AG04449 (cell line): ENCODE data around the gene OMD.

Source experiments
- CTCF ChIA-PET: fragments of 350-600 bp; formaldehyde crosslinking; extraction: SDS; loops from one replicate; lab custom pipeline; 2021; ENCODE audit warnings: antibody characterized with exemption; lab: Yijun Ruan, JAX
- POLR2A ChIA-PET: fragments of 400-600, 350-600 bp; formaldehyde crosslinking; extraction: SDS; loops from one replicate; lab custom pipeline; 2020; ENCODE audit warnings: antibody characterized with exemption, inconsistent platforms; lab: Yijun Ruan, JAX
- DNase-seq: peaks from one replicate; pipeline ENCODE4 v3.0.0-alpha.2; 2010; ENCODE audit warnings: low read depth, low spot score
- H3K4me3 ChIP-seq: 2 replicates; pipeline ENCODE4 v1.5.1; 2011; ENCODE audit warnings: low read depth, mild to moderate bottlenecking, control low read depth, low read length
- TF ChIP-seq, protein P1 (sequence below): IDR thresholded peaks from one replicate; pipeline ENCODE4 v1.5.1; 2011; ENCODE audit warnings: mild to moderate bottlenecking, moderate library complexity, low read length, control low read depth, inconsistent platforms; ENCODE audit not compliant: insufficient read depth; ENCODE audit errors: missing control alignments

Gene OMD

DNA sequence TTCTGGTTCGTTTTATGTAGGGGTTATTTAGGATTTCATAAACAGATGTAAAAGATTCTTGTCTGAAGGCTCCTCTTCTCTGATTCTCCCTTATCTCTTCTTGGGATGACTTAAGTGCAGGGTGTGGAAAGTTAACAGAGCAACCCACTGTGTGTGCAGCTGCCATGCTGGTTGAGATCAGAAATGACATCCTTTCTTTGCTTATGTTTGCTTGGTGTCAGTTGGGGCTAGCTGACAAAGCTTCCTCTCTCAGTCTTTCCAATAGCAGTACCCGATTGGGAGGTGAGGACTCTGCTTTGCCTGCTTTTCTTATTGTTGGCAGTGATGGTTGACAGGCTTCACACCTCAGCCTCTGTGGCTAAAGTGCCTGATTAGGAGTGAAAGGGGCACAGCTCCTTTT is 46.4 kb downstream of the OMD start:
- TF ChIP-seq, protein P1, sequence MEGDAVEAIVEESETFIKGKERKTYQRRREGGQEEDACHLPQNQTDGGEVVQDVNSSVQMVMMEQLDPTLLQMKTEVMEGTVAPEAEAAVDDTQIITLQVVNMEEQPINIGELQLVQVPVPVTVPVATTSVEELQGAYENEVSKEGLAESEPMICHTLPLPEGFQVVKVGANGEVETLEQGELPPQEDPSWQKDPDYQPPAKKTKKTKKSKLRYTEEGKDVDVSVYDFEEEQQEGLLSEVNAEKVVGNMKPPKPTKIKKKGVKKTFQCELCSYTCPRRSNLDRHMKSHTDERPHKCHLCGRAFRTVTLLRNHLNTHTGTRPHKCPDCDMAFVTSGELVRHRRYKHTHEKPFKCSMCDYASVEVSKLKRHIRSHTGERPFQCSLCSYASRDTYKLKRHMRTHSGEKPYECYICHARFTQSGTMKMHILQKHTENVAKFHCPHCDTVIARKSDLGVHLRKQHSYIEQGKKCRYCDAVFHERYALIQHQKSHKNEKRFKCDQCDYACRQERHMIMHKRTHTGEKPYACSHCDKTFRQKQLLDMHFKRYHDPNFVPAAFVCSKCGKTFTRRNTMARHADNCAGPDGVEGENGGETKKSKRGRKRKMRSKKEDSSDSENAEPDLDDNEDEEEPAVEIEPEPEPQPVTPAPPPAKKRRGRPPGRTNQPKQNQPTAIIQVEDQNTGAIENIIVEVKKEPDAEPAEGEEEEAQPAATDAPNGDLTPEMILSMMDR, result no peak
- ChIA-PET CTCF (interaction anchor here (1.3 to 1.6 kb wide), 2 partner anchors 9 to 23 kb away, joined by 3 to 4 read pairs; no protein-coding TSS in a partner anchor), POLR2A (no interaction called here)
- no peak overlapping the region for H3K4me3 ChIP-seq
- DNase-seq, result no peak

DNA sequence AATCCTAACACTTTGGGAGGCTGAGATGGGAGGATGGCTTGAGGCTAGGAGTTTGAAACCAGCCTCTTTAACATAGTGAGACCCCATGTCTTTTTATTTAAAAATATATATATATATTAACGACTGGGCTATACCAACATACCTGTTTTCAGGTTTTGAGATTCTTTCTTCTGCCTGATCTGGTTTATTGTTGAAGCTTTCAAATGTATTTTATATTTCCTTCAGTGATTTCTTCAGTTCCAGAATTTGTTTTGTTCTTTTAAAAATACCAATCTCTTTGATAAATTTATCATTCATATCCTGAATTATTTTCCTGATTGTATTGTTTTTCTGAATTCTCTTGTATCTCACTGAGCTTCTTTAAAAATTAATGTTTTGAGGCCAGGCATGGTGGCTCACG is 51.1 kb downstream of the OMD start:
- no peak for DNase-seq

DNA sequence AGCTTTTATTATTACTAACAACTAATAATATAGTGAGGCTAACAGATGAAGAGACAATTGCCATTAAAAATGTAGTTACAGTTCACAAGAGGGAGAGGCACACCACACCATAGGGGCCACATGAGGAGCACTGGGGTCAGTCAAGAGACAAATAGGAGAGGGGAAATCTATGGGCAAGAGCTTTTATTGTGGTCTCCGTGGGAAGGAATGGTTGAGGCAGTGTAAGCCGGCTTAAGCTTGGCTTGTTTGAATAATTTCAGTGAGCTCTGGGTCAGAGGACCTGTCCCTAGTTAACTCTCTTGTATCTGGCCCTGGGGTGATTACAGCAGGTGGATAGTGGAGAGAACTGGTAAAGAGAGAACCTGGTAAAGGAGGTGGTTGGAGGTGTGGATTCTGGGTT is 55.2 kb downstream of the OMD start:
- TF ChIP-seq, protein P1, result no peak
- POLR2A ChIA-PET, result interaction anchor here (0.6 kb wide), 1 partner anchor 156 kb away, joined by 3 read pairs; no protein-coding TSS in a partner anchor
- no peak overlapping the region for H3K4me3 ChIP-seq
- CTCF ChIA-PET, result interaction anchor here (1.2 kb wide), 2 partner anchors 8 to 40 kb away, joined by 3 to 4 read pairs; no protein-coding TSS in a partner anchor
- DNase-seq, result no peak

More for the DNA sequence above, 51.1 kb downstream of the OMD start:
- no peak overlapping the region for H3K4me3 ChIP-seq
- CTCF ChIA-PET, result no interaction called here
- POLR2A ChIA-PET, result no interaction called here
- TF ChIP-seq, protein P1, result no peak
